CD14-positive monocyte (primary cell): ENCODE results near the gene CD37. TPM values are rescaled to one million over a fixed set of nuclear protein-coding genes. Genes with fewer than 3 reads are reported as not detected.
"Not testable (repeated sequence)": the region's sequence is repeated elsewhere in the genome, so short reads cannot be mapped to it uniquely, and the experiment has no call there.

Experiments
- DNase-seq, 3 donors: peaks; one replicate each; pipeline ENCODE4 v3.0.0-alpha.2; 2011 to 2022
- H2AFZ ChIP-seq: 2 replicates; pipeline ENCODE4 v1.6.0; 2012; ENCODE audit warnings: mild to moderate bottlenecking, low read depth, low read length, inconsistent platforms; ENCODE audit not compliant: insufficient read depth, poor library complexity, severe bottlenecking
- H3K27ac ChIP-seq, 2 donors: 1 replicate in 1 of 2; 2 replicates in 1 of 2; pipeline ENCODE4 v1.5.1; 2012 to 2013; ENCODE audit warnings: low read length in 2 of 2, control low read depth in 1 of 2, inconsistent platforms in 1 of 2, low read depth in 1 of 2, mild to moderate bottlenecking in 1 of 2
- H3K27me3 ChIP-seq, 2 donors: one replicate each; pipeline versions ENCODE4 v1.6.0 to v1.6.1; 2011 to 2013; ENCODE audit warnings: low read length in 2 of 2; ENCODE audit not compliant: control insufficient read depth in 2 of 2, insufficient read depth in 2 of 2
- H3K36me3 ChIP-seq, 2 donors: replicated peaks in 1 of 2; 1 replicate in 1 of 2; 2 replicates in 1 of 2; pipeline versions ENCODE4 v1.5.1 to v1.6.1; 2012 to 2013; ENCODE audit warnings: low read length in 2 of 2, control low read depth in 1 of 2, inconsistent platforms in 1 of 2, mild to moderate bottlenecking in 1 of 2; ENCODE audit not compliant: insufficient read depth in 2 of 2, control insufficient read depth in 1 of 2
- H3K4me1 ChIP-seq, 2 donors: 1 replicate in 1 of 2; 2 replicates in 1 of 2; pipeline versions ENCODE4 v1.5.1 to v1.6.1; 2012 to 2013; ENCODE audit warnings: low read length in 2 of 2, control low read depth in 1 of 2, inconsistent platforms in 1 of 2, mild to moderate bottlenecking in 1 of 2, moderate library complexity in 1 of 2; ENCODE audit not compliant: insufficient read depth in 2 of 2, control insufficient read depth in 1 of 2
- H3K4me2 ChIP-seq: replicated peaks from 2 replicates; pipeline ENCODE3; 2012; ENCODE audit warnings: low read length, moderate library complexity, mild to moderate bottlenecking; ENCODE audit not compliant: poor library complexity, severe bottlenecking; ENCODE audit errors: extremely low read depth
- H3K4me3 ChIP-seq, 3 experiments: fragments of 200-600 bp in 1 of 3; sonication (generic) in 1 of 3; replicated peaks in 1 of 3; 1 replicate in 2 of 3; 2 replicates in 1 of 3; pipeline ENCODE4 v1.5.1; 2011 to 2013; ENCODE audit warnings: low read length in 3 of 3, mild to moderate bottlenecking in 3 of 3, control low read depth in 2 of 3, low read depth in 2 of 3, inconsistent platforms in 1 of 3, moderate library complexity in 1 of 3
- H3K79me2 ChIP-seq: 2 replicates; pipeline ENCODE4 v1.6.0; 2012; ENCODE audit warnings: mild to moderate bottlenecking, control low read depth, inconsistent platforms, low read length, moderate library complexity; ENCODE audit not compliant: insufficient read depth
- H3K9ac ChIP-seq: 2 replicates; pipeline ENCODE4 v1.6.0; 2017; ENCODE audit warnings: low read length, mild to moderate bottlenecking; ENCODE audit not compliant: insufficient read depth, poor library complexity, severe bottlenecking
- H3K9me3 ChIP-seq, 2 donors: replicated peaks in 1 of 2; 1 replicate in 1 of 2; 2 replicates in 1 of 2; pipeline versions ENCODE4 v1.5.1 to v1.6.1; 2012 to 2013; ENCODE audit warnings: low read length in 2 of 2, control low read depth in 1 of 2; ENCODE audit not compliant: control insufficient read depth in 1 of 2, insufficient read depth in 1 of 2
- H4K20me1 ChIP-seq: 2 replicates; pipeline ENCODE4 v1.6.0; 2012; ENCODE audit warnings: mild to moderate bottlenecking, low read length, control low read depth, moderate library complexity; ENCODE audit not compliant: insufficient read depth
- H3K27ac Mint-ChIP-seq, 7 donors: one replicate each; pipeline ENCODE4 v1.8.0; 2020; ENCODE audit warnings: mild to moderate bottlenecking in 7 of 7, mixed read lengths in 7 of 7, moderate library complexity in 6 of 7, inconsistent platforms in 2 of 7
- H3K27me3 Mint-ChIP-seq, 3 donors: one replicate each; pipeline ENCODE4 v1.8.0; 2021 to 2022; ENCODE audit warnings: low read depth in 3 of 3, mild to moderate bottlenecking in 3 of 3, mixed read lengths in 3 of 3, moderate library complexity in 3 of 3, inconsistent platforms in 1 of 3
- H3K36me3 Mint-ChIP-seq, 2 donors: one replicate each; pipeline ENCODE4 v1.8.0; 2020; ENCODE audit warnings: mixed read lengths in 2 of 2, inconsistent platforms in 1 of 2, mild to moderate bottlenecking in 1 of 2
- H3K4me1 Mint-ChIP-seq: one replicate; pipeline ENCODE4 v1.8.0; 2020; ENCODE audit warnings: mild to moderate bottlenecking, mixed read lengths
- H3K4me3 Mint-ChIP-seq, 2 donors: one replicate each; pipeline ENCODE4 v1.8.0; 2020; ENCODE audit warnings: mild to moderate bottlenecking in 2 of 2, mixed read lengths in 2 of 2, moderate library complexity in 1 of 2
- H3K9me3 Mint-ChIP-seq, 7 donors: one replicate each; pipeline ENCODE4 v1.8.0; 2020 to 2022; ENCODE audit warnings: mixed read lengths in 7 of 7, mild to moderate bottlenecking in 6 of 7, moderate library complexity in 6 of 7, inconsistent platforms in 2 of 7
- CTCF ChIP-seq: fragments of 200-600 bp; IDR thresholded peaks from one replicate; pipeline ENCODE4 v1.8.0; 2022; ENCODE audit warnings: antibody characterized with exemption, mild to moderate bottlenecking
- WGBS: methylation state at CpG from one replicate; pipeline ENCODE4 v1.1.5; 2013; ENCODE audit warnings: missing lambda C conversion rate; ENCODE audit not compliant: insufficient coverage; 5-methylcytosine and 5-hydroxymethylcytosine counted together
- intact Hi-C, 2 donors: fragments of 100-400 bp; cut with micrococcal nuclease; formaldehyde crosslinking; loops; one replicate each; pipeline versions ENCODE4 v1.15.0 to v1.15.1; 2023
- polyA plus RNA-seq, 3 donors: library from polyadenylated mRNA; depleted of rRNA in 1 of 3; unstranded in 2 of 3; stranded (reverse) in 1 of 3; fragments of 300-500 nt in 2 of 3; fragments of >200 nt in 1 of 3; fragmentation: Illumina TruSeq in 2 of 3; gene quantifications; 1 replicate in 2 of 3; 2 replicates in 1 of 3; pipeline ENCODE4 v1.2.3, GENCODE V29; 2012 to 2021

Gene CD37
- polyA plus RNA-seq, 3 donors, result 147 to 380 (median 194) TPM

- no peak overlapping the region for H3K4me3 Mint-ChIP-seq
- H2AFZ ChIP-seq, result peak overlapping the region; percentile 66
- no peaks in the 10 kb centered on the region for H3K9me3 Mint-ChIP-seq
These were observed 3.6 kb upstream of the CD37 start for GRCh38 chr19:49331616-49332055.

GRCh38 chr19:49332691-49333417 lies 2.4 kb upstream of the CD37 start:
- Mint-ChIP-seq H3K4me1 (peaks cover 58% of the 10 kb centered on the region), H3K27ac (peak overlapping the region; percentile 84 to 96 (median 94)), H3K4me3 (peak overlapping the region; percentile 64 to 80), H3K36me3 (peaks cover 13 to 27% of the 10 kb centered on the region in 2 donors)
- Histone ChIP-seq H3K36me3 (peaks cover 3 to 11% of the 10 kb centered on the region in 2 donors), H4K20me1 (peaks cover 12% of the 10 kb centered on the region), H3K79me2 (peaks cover 33% of the 10 kb centered on the region), H2AFZ (peak overlapping the region; percentile 73), H3K4me2 (peak overlapping the region; percentile 66), H3K27ac (peak overlapping the region; percentile 62 to 84), H3K4me1 (peaks cover 54 to 68% of the 10 kb centered on the region in 2 donors), H3K4me3 (peak overlapping the region in 1 of 3 experiments; percentile 65)
- H3K9ac ChIP-seq, H3K27me3 ChIP-seq, DNase-seq, H3K9me3 ChIP-seq, intact Hi-C loops, H3K27me3 Mint-ChIP-seq, H3K9me3 Mint-ChIP-seq: not testable (repeated sequence)
- 64% methylated on average over 7 of the region's 13 CpGs for WGBS

More at GRCh38 chr19:49331616-49332055, 3.6 kb upstream of the CD37 start:
- no peak for TF ChIP-seq CTCF
- no peak overlapping the region for H3K9ac ChIP-seq
- H3K79me2 ChIP-seq, result peaks cover 21% of the 10 kb centered on the region
- DNase-seq, result peak; percentile 70 to 80 (median 79)
- WGBS, result no CpG with 5 or more reads among the region's 2 CpGs
- H3K27me3 ChIP-seq, result no peaks in the 10 kb centered on the region
- H3K36me3 ChIP-seq, result no peaks in the 10 kb centered on the region
- H3K27ac ChIP-seq, result peak overlapping the region in 1 of 2 donors; percentile 25
- H3K4me2 ChIP-seq, result peak overlapping the region; percentile 11
- H4K20me1 ChIP-seq, result no peaks in the 10 kb centered on the region
- H3K4me3 ChIP-seq, result no peak overlapping the region
- Mint-ChIP-seq H3K4me1 (peaks cover 53% of the 10 kb centered on the region), H3K36me3 (peaks cover 7 to 16% of the 10 kb centered on the region in 2 donors), H3K27me3 (peaks cover 0 to 3% (median 0%) of the 10 kb centered on the region in 3 donors), H3K27ac (peak overlapping the region in 6 of 7 donors; percentile 45 to 80 (median 67))
- intact Hi-C loops, result no loop called here
- no peaks in the 10 kb centered on the region for H3K9me3 ChIP-seq
- H3K4me1 ChIP-seq, result peaks cover 46 to 57% of the 10 kb centered on the region in 2 donors
